CD4-positive, alpha-beta T cell (primary cell): ENCODE measurements around the gene SYF2. TPM values are rescaled to one million over a fixed set of nuclear protein-coding genes. Genes with fewer than 3 reads are reported as not detected.

Experiments
- ATAC-seq: fragments of 200-7000 bp; cut with Tn5 transposase; one replicate; pipeline ENCODE4 v1.10.0; 2022; ENCODE audit warnings: mild to moderate bottlenecking; ENCODE audit not compliant: poor library complexity
- CTCF ChIA-PET: fragments of 350-600 bp; sonication (Branson Sonifier 250); formaldehyde crosslinking; loops from one replicate; lab custom pipeline; 2021; ENCODE audit warnings: antibody characterized with exemption, inconsistent platforms; lab: Charles Lee
- POLR2A ChIA-PET: fragments of 350-600 bp; sonication (Branson Sonifier 250); formaldehyde crosslinking; loops from one replicate; lab custom pipeline; 2021; ENCODE audit warnings: antibody characterized with exemption, inconsistent platforms; lab: Charles Lee
- DNase-seq, 14 experiments: peaks; one replicate each; pipeline ENCODE4 v3.0.0-alpha.2; 2013 to 2020; ENCODE audit warnings: mixed read lengths in 2 of 14
- H3K27ac ChIP-seq, 2 donors: one replicate each; pipeline versions ENCODE4 v1.5.1 to v1.7.0; 2013; ENCODE audit warnings: low read length in 2 of 2, low read depth in 1 of 2, mild to moderate bottlenecking in 1 of 2
- H3K27me3 ChIP-seq, 2 experiments: 1 replicate in 1 of 2; 2 replicates in 1 of 2; pipeline versions ENCODE4 v1.6.1 to v1.7.0; 2013; ENCODE audit warnings: low read length in 2 of 2, control low read depth in 1 of 2, mild to moderate bottlenecking in 1 of 2, moderate library complexity in 1 of 2; ENCODE audit not compliant: insufficient read depth in 2 of 2, control insufficient read depth in 1 of 2
- H3K36me3 ChIP-seq: one replicate; pipeline ENCODE4 v1.6.1; 2013; ENCODE audit warnings: low read length, control low read depth; ENCODE audit not compliant: insufficient read depth
- H3K4me1 ChIP-seq: one replicate; pipeline ENCODE4 v1.6.1; 2013; ENCODE audit warnings: low read length, control low read depth; ENCODE audit not compliant: insufficient read depth
- H3K4me3 ChIP-seq: one replicate; pipeline ENCODE4 v1.5.1; 2013; ENCODE audit warnings: mild to moderate bottlenecking, low read length, moderate library complexity
- H3K9me3 ChIP-seq, 2 experiments: 1 replicate in 1 of 2; 2 replicates in 1 of 2; pipeline versions ENCODE4 v1.6.1 to v1.7.0; 2013; ENCODE audit warnings: low read length in 2 of 2, mild to moderate bottlenecking in 2 of 2, control low read depth in 1 of 2, moderate library complexity in 1 of 2; ENCODE audit not compliant: control insufficient read depth in 1 of 2, insufficient read depth in 1 of 2
- H3K27ac Mint-ChIP-seq: one replicate; pipeline ENCODE4 v1.8.0; 2020; ENCODE audit warnings: mixed read lengths
- H3K27me3 Mint-ChIP-seq: one replicate; pipeline ENCODE4 v1.8.0; 2021; ENCODE audit warnings: mixed read lengths
- H3K36me3 Mint-ChIP-seq: one replicate; pipeline ENCODE4 v1.8.0; 2021; ENCODE audit warnings: low read depth, mixed read lengths
- H3K4me1 Mint-ChIP-seq: one replicate; pipeline ENCODE4 v1.8.0; 2021; ENCODE audit warnings: low read depth, mixed read lengths
- H3K4me3 Mint-ChIP-seq: one replicate; pipeline ENCODE4 v1.8.0; 2020; ENCODE audit warnings: mild to moderate bottlenecking, mixed read lengths
- H3K9me3 Mint-ChIP-seq: one replicate; pipeline ENCODE4 v1.8.0; 2020; ENCODE audit warnings: mixed read lengths
- CTCF ChIP-seq: fragments of 200-600 bp; IDR thresholded peaks from one replicate; pipeline ENCODE4 v1.8.0; 2022; ENCODE audit warnings: antibody characterized with exemption, mild to moderate bottlenecking
- intact Hi-C, 2 experiments: fragments of 100-400 bp; cut with DNase I in 1 of 2; cut with micrococcal nuclease in 1 of 2; formaldehyde crosslinking; loops; one replicate each; pipeline versions ENCODE4 v1.15.1 to v1.9.0; 2023 to 2025; cut with DNase I, micrococcal nuclease
- total RNA-seq, 174 experiments: library from RNA in 2 of 174; stranded (reverse) in 2 of 174; gene quantifications; one replicate each; pipeline ENCODE4 v1.2.3 and lab custom pipeline; 2021 to 2026

Gene SYF2
- total RNA-seq, 2 experiments from 2014 or later, result 93.3 to 98.9 TPM

GRCh38 chr1:25257196-25257595 lies 24.9 kb upstream of the SYF2 start:
- no peak for TF ChIP-seq CTCF
- Mint-ChIP-seq H3K9me3 (no peaks in the 10 kb centered on the region), H3K36me3 (peaks cover 10% of the 10 kb centered on the region), H3K4me3 (no peak overlapping the region), H3K27me3 (no peaks in the 10 kb centered on the region), H3K27ac (no peak overlapping the region), H3K4me1 (peaks cover 14% of the 10 kb centered on the region)
- POLR2A ChIA-PET, result interaction anchor here (5.2 kb wide), 1 partner anchor 10 kb away, joined by 45 read pairs; the partner anchor contains the start of gene RSRP1
- ATAC-seq, result no peak
- peaks cover 10% of the 10 kb centered on the region for H3K4me1 ChIP-seq
- no peaks in the 10 kb centered on the region for H3K27me3 ChIP-seq
- peaks cover 2% of the 10 kb centered on the region for H3K36me3 ChIP-seq
- intact Hi-C loops, result no loop called here
- H3K4me3 ChIP-seq, result no peak overlapping the region
- DNase-seq, result no peak
- no peak overlapping the region for H3K27ac ChIP-seq
- H3K9me3 ChIP-seq, result no peaks in the 10 kb centered on the region
- CTCF ChIA-PET, result interaction anchor here (1.5 kb wide), 1 partner anchor 14 kb away, joined by 3 read pairs; no protein-coding TSS in a partner anchor

GRCh38 chr1:25256578-25256965 lies 24.3 kb upstream of the SYF2 start:
- ATAC-seq, result no peak
- no peak overlapping the region for H3K27ac ChIP-seq
- ChIA-PET POLR2A (interaction anchor here (0.8 to 5.2 kb wide), 2 partner anchors 9 to 12 kb away, joined by 3 to 45 read pairs; partner anchors contain the start of gene RSRP1), CTCF (no interaction called here)
- H3K9me3 ChIP-seq, result no peaks in the 10 kb centered on the region
- Mint-ChIP-seq H3K27ac (no peak overlapping the region), H3K9me3 (no peaks in the 10 kb centered on the region), H3K36me3 (peaks cover 7% of the 10 kb centered on the region), H3K27me3 (no peaks in the 10 kb centered on the region), H3K4me1 (peaks cover 14% of the 10 kb centered on the region), H3K4me3 (no peak overlapping the region)
- intact Hi-C loops, result no loop called here
- H3K27me3 ChIP-seq, result no peaks in the 10 kb centered on the region
- DNase-seq, result peak in 1 of 14 experiments; percentile 0
- H3K36me3 ChIP-seq, result no peaks in the 10 kb centered on the region
- no peak overlapping the region for H3K4me3 ChIP-seq
- TF ChIP-seq CTCF, result no peak
- H3K4me1 ChIP-seq, result peaks cover 10% of the 10 kb centered on the region

GRCh38 chr1:25255706-25256577 lies 23.6 kb upstream of the SYF2 start:
- intact Hi-C loops, result no loop called here
- H3K36me3 Mint-ChIP-seq, result peaks cover 7% of the 10 kb centered on the region
- H3K4me3 Mint-ChIP-seq, result no peak overlapping the region
- H3K4me1 ChIP-seq, result peaks cover 10% of the 10 kb centered on the region
- H3K4me1 Mint-ChIP-seq, result peaks cover 12% of the 10 kb centered on the region
- H3K27ac ChIP-seq, result no peak overlapping the region
- no peak for TF ChIP-seq CTCF
- ATAC-seq (no peak), DNase-seq (peak in 1 of 14 experiments; percentile 0)
- no peak overlapping the region for H3K4me3 ChIP-seq
- H3K27me3 Mint-ChIP-seq, result no peaks in the 10 kb centered on the region
- H3K27ac Mint-ChIP-seq, result no peak overlapping the region
- ChIA-PET POLR2A (interaction anchor here (0.8 to 5.2 kb wide), 3 partner anchors 9 to 24 kb away, joined by 3 to 45 read pairs (median 6); partner anchors contain the start of genes RSRP1 and SYF2), CTCF (no interaction called here)
- H3K9me3 Mint-ChIP-seq, result no peaks in the 10 kb centered on the region
- H3K36me3 ChIP-seq, result no peaks in the 10 kb centered on the region
- H3K27me3 ChIP-seq, result no peaks in the 10 kb centered on the region
- H3K9me3 ChIP-seq, result no peaks in the 10 kb centered on the region
